Ishikawa (cell line): ENCODE results near the gene RNF39.

Experiments
- CEBPB ChIP-seq: IDR thresholded peaks from 2 replicates; pipeline ENCODE4 v1.6.1; 2012
- CREB1 ChIP-seq: IDR thresholded peaks from 2 replicates; pipeline ENCODE4 v1.6.1; 2012; ENCODE audit warnings: low read depth
- EGR1 ChIP-seq: IDR thresholded peaks from 2 replicates; pipeline ENCODE4 v1.6.1; 2012
- EP300 ChIP-seq: IDR thresholded peaks from 2 replicates; pipeline ENCODE4 v1.6.1; 2012; ENCODE audit warnings: borderline replicate concordance
- FOXM1 ChIP-seq: IDR thresholded peaks from 2 replicates; pipeline ENCODE4 v1.6.1; 2012; ENCODE audit warnings: low read depth, borderline replicate concordance
- NFIC ChIP-seq: IDR thresholded peaks from 2 replicates; pipeline ENCODE4 v1.6.1; 2012
- RAD21 ChIP-seq: IDR thresholded peaks from 2 replicates; pipeline ENCODE4 v1.6.1; 2012; ENCODE audit warnings: low read depth
- TAF1 ChIP-seq: IDR thresholded peaks from 2 replicates; pipeline ENCODE4 v1.6.1; 2012; ENCODE audit warnings: low read depth, mild to moderate bottlenecking
- TCF12 ChIP-seq: IDR thresholded peaks from 2 replicates; pipeline ENCODE4 v1.6.1; 2012; ENCODE audit warnings: low read depth
- TEAD4 ChIP-seq: IDR thresholded peaks from 2 replicates; pipeline ENCODE4 v1.6.1; 2012
- USF1 ChIP-seq: IDR thresholded peaks from 2 replicates; pipeline ENCODE4 v1.6.1; 2012
- YY1 ChIP-seq: IDR thresholded peaks from 2 replicates; pipeline ENCODE4 v1.6.1; 2012; ENCODE audit warnings: low read depth
- ZBTB7A ChIP-seq: IDR thresholded peaks from 2 replicates; pipeline ENCODE4 v1.6.1; 2012; ENCODE audit warnings: low read depth
- TF ChIP-seq, protein P1 (sequence below): IDR thresholded peaks from 2 replicates; pipeline ENCODE4 v1.6.1; 2012; ENCODE audit warnings: low read depth, mild to moderate bottlenecking
- TF ChIP-seq, protein P2 (sequence below): IDR thresholded peaks from 2 replicates; pipeline ENCODE4 v1.6.1; 2012

RNF39 gene

GRCh38 chr6:30103872-30104179 lies 28.3 kb upstream of the RNF39 start:
- TF ChIP-seq FOXM1 (no peak), RAD21 (no peak), EP300 (no peak), ZBTB7A (no peak), EGR1 (no peak), TAF1 (no peak), NFIC (no peak), TEAD4 (no peak), CEBPB (no peak), TCF12 (no peak), YY1 (no peak), USF1 (no peak), CREB1 (no peak)
- TF ChIP-seq, protein P1, sequence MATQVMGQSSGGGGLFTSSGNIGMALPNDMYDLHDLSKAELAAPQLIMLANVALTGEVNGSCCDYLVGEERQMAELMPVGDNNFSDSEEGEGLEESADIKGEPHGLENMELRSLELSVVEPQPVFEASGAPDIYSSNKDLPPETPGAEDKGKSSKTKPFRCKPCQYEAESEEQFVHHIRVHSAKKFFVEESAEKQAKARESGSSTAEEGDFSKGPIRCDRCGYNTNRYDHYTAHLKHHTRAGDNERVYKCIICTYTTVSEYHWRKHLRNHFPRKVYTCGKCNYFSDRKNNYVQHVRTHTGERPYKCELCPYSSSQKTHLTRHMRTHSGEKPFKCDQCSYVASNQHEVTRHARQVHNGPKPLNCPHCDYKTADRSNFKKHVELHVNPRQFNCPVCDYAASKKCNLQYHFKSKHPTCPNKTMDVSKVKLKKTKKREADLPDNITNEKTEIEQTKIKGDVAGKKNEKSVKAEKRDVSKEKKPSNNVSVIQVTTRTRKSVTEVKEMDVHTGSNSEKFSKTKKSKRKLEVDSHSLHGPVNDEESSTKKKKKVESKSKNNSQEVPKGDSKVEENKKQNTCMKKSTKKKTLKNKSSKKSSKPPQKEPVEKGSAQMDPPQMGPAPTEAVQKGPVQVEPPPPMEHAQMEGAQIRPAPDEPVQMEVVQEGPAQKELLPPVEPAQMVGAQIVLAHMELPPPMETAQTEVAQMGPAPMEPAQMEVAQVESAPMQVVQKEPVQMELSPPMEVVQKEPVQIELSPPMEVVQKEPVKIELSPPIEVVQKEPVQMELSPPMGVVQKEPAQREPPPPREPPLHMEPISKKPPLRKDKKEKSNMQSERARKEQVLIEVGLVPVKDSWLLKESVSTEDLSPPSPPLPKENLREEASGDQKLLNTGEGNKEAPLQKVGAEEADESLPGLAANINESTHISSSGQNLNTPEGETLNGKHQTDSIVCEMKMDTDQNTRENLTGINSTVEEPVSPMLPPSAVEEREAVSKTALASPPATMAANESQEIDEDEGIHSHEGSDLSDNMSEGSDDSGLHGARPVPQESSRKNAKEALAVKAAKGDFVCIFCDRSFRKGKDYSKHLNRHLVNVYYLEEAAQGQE: no peak
- TF ChIP-seq, protein P2, sequence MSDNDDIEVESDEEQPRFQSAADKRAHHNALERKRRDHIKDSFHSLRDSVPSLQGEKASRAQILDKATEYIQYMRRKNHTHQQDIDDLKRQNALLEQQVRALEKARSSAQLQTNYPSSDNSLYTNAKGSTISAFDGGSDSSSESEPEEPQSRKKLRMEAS: no peak

GRCh38 chr6:30102970-30103871 lies 27.7 kb upstream of the RNF39 start:
- TF ChIP-seq EGR1 (no peak), CREB1 (no peak), CEBPB (no peak), NFIC (no peak), USF1 (no peak), TCF12 (no peak), TEAD4 (no peak), EP300 (no peak), TAF1 (no peak), YY1 (no peak), FOXM1 (no peak), RAD21 (peak; percentile 89), ZBTB7A (no peak)
- TF ChIP-seq, protein P1: no peak
- TF ChIP-seq, protein P2: peak; percentile 26; the same call in 1 of the 2 replicates

- no peak for TF ChIP-seq RAD21
- TF ChIP-seq TCF12: no peak
- no peak for TF ChIP-seq FOXM1
- TF ChIP-seq, protein P1: no peak
- no peak for TF ChIP-seq YY1
- TF ChIP-seq EGR1: no peak
- no peak for TF ChIP-seq TEAD4
- TF ChIP-seq CEBPB: no peak
- no peak for TF ChIP-seq USF1
- TF ChIP-seq ZBTB7A: no peak
- TF ChIP-seq, protein P2: no peak
- TF ChIP-seq CREB1: no peak
- no peak for TF ChIP-seq EP300
Measured at GRCh38 chr6:30102414-30102969, 26.9 kb upstream of the RNF39 start.
